Testis (tissue), 3 donors: ENCODE data around the gene GLOD4. TPM values are rescaled to one million over a fixed set of nuclear protein-coding genes. Genes with fewer than 3 reads are reported as not detected.

ENCODE experiments used
- DNase-seq: peaks from one replicate; pipeline ENCODE4 v3.0.0-alpha.2; 2019
- H3K27ac ChIP-seq, 2 donors: fragments of 200-600 bp; sonication (generic); one replicate each; pipeline ENCODE4 v1.5.1; 2019
- H3K27me3 ChIP-seq: fragments of 200-600 bp; sonication (generic); one replicate; pipeline ENCODE4 v1.5.1; 2019
- H3K36me3 ChIP-seq: fragments of 200-600 bp; sonication (generic); one replicate; pipeline ENCODE4 v1.5.1; 2017; ENCODE audit warnings: low read depth; ENCODE audit errors: missing control alignments
- H3K4me1 ChIP-seq: fragments of 200-600 bp; sonication (generic); one replicate; pipeline ENCODE4 v1.5.1; 2019
- H3K4me3 ChIP-seq, 2 donors: fragments of 200-600 bp; sonication (generic); one replicate each; pipeline ENCODE4 v1.5.1; 2017 to 2019
- H3K9me3 ChIP-seq: fragments of 200-600 bp; sonication (generic); one replicate; pipeline ENCODE4 v1.5.1; 2017
- CTCF ChIP-seq, 3 experiments: fragments of 450-650 bp in 2 of 3; fragments of 200-600 bp in 1 of 3; sonication (generic) in 1 of 3; IDR thresholded peaks; one replicate each; pipeline ENCODE4 v1.5.1; 2016 to 2019; ENCODE audit warnings: antibody characterized with exemption in 3 of 3, mild to moderate bottlenecking in 2 of 3, moderate library complexity in 1 of 3
- POLR2A ChIP-seq: fragments of 450-650 bp; IDR thresholded peaks from one replicate; pipeline ENCODE4 v1.6.1; 2017; ENCODE audit warnings: antibody characterized with exemption, mild to moderate bottlenecking, moderate library complexity
- WGBS, 2 donors: methylation state at CpG; one replicate each; pipeline ENCODE4 v1.1.5; 2018; 5-methylcytosine and 5-hydroxymethylcytosine counted together
- intact Hi-C: fragments of 100-400 bp; cut with DNase I; formaldehyde crosslinking; loops from one replicate; pipeline ENCODE4 v1.15.1; 2023; ENCODE audit warnings: low total_unique reads
- polyA plus RNA-seq: library from polyadenylated mRNA; stranded (reverse); fragments of 350-450 nt; fragmentation: Illumina TruSeq; extraction: RNeasy Lipid Tissue Mini Kit (QIAGEN cat#74804); gene quantifications from one replicate; pipeline ENCODE4 v1.2.3, GENCODE V29; 2014; ENCODE audit warnings: low read depth, low replicate concordance; ENCODE audit not compliant: insufficient read depth
- total RNA-seq, 2 donors: library from RNA; depleted of rRNA; stranded (reverse); fragments of >200 nt; gene quantifications; one replicate each; pipeline ENCODE4 v1.2.3, GENCODE V29; 2016

GLOD4 gene
- total and polyA plus RNA-seq, 3 donors from 2014 or later: 45.0 to 82.8 (median 55.9) TPM

- no peak for DNase-seq
- Histone ChIP-seq H3K4me1 (no peaks in the 10 kb centered on the region), H3K4me3 (no peak overlapping the region), H3K9me3 (no peaks in the 10 kb centered on the region), H3K27ac (no peak overlapping the region), H3K36me3 (no peaks in the 10 kb centered on the region), H3K27me3 (no peaks in the 10 kb centered on the region)
- TF ChIP-seq POLR2A: no peak
- no peak for TF ChIP-seq CTCF (IDR thresholded peaks at IDR 0.05)
- WGBS, 2 donors: 92 to 97% methylated on average over 20 of the region's 20 CpGs
- intact Hi-C loops: no loop called here
Measured at GRCh38 chr17:814371-814770, 32.3 kb upstream of the GLOD4 start.

- Histone ChIP-seq H3K27ac (no peak overlapping the region), H3K27me3 (no peaks in the 10 kb centered on the region), H3K9me3 (no peaks in the 10 kb centered on the region), H3K36me3 (no peaks in the 10 kb centered on the region), H3K4me1 (no peaks in the 10 kb centered on the region), H3K4me3 (no peak overlapping the region)
- no peak for DNase-seq
- 72 to 84% methylated on average over 14 of the region's 14 CpGs for WGBS, 2 donors
- intact Hi-C loops: no loop called here
- TF ChIP-seq POLR2A (no peak), CTCF (IDR thresholded peaks at IDR 0.05) (no peak)
Measured at GRCh38 chr17:812638-813204, 30.6 kb upstream of the GLOD4 start.

GRCh38 chr17:811051-811784, 29.1 kb upstream of the GLOD4 start:
- Histone ChIP-seq H3K4me1 (no peaks in the 10 kb centered on the region), H3K27me3 (no peaks in the 10 kb centered on the region), H3K27ac (no peak overlapping the region), H3K9me3 (no peaks in the 10 kb centered on the region), H3K4me3 (no peak overlapping the region), H3K36me3 (no peaks in the 10 kb centered on the region)
- no peak for DNase-seq
- WGBS, 2 donors: 64 to 84% methylated on average over 12 to 29 of the region's 29 CpGs
- intact Hi-C loops: no loop called here
- no peak for TF ChIP-seq POLR2A
- no peak for TF ChIP-seq CTCF (IDR thresholded peaks at IDR 0.05)

GRCh38 chr17:807523-808294, 25.6 kb upstream of the GLOD4 start:
- no peak overlapping the region for H3K27ac ChIP-seq
- H3K4me3 ChIP-seq: no peak overlapping the region
- 91% methylated on average over 5 to 24 of the region's 28 CpGs for WGBS, 2 donors
- H3K4me1 ChIP-seq: no peaks in the 10 kb centered on the region
- no peak for TF ChIP-seq POLR2A
- intact Hi-C loops: no loop called here
- no peak for DNase-seq
- no peaks in the 10 kb centered on the region for H3K36me3 ChIP-seq
- H3K9me3 ChIP-seq: no peaks in the 10 kb centered on the region
- no peaks in the 10 kb centered on the region for H3K27me3 ChIP-seq

GRCh38 chr17:806781-807522, 24.9 kb upstream of the GLOD4 start:
- DNase-seq: no peak
- intact Hi-C loops: no loop called here
- TF ChIP-seq POLR2A: no peak
- Histone ChIP-seq H3K27ac (no peak overlapping the region), H3K36me3 (no peaks in the 10 kb centered on the region), H3K4me1 (no peaks in the 10 kb centered on the region), H3K27me3 (no peaks in the 10 kb centered on the region), H3K4me3 (no peak overlapping the region), H3K9me3 (no peaks in the 10 kb centered on the region)
- WGBS, 2 donors: 91 to 93% methylated on average over 21 to 33 of the region's 33 CpGs
